ENCODE measurements around the gene ROBO2. TPM values are rescaled to one million over a fixed set of nuclear protein-coding genes. Genes with fewer than 3 reads are reported as not detected.
A peak's percentile ranks its signal among the peaks of the same experiment; 100 is the strongest.

ROBO2 gene
- total RNA-seq, 1 donor from 2014 or later = 330 TPM

DNA sequence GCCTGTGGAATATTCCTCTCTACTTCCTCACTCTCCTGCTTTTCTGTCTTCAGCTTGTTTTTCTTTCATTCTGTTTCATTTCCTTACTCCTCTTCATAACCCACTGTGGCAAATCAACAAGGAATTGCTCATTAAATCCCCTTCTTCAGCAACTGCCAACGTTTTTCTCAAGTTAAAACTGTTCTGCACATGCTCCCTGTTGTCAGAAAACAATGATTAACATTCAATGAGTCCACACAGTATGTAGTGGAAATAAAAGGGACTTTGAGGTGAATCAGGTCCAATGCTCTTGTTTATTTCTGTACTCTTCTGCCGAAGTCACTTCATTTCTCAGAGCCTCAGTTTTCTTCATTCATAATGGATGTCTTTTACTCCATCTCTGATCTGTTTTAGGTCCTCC is 11.9 kb upstream of the ROBO2 start:
- no peak for DNase-seq
- TF ChIP-seq, protein P1, sequence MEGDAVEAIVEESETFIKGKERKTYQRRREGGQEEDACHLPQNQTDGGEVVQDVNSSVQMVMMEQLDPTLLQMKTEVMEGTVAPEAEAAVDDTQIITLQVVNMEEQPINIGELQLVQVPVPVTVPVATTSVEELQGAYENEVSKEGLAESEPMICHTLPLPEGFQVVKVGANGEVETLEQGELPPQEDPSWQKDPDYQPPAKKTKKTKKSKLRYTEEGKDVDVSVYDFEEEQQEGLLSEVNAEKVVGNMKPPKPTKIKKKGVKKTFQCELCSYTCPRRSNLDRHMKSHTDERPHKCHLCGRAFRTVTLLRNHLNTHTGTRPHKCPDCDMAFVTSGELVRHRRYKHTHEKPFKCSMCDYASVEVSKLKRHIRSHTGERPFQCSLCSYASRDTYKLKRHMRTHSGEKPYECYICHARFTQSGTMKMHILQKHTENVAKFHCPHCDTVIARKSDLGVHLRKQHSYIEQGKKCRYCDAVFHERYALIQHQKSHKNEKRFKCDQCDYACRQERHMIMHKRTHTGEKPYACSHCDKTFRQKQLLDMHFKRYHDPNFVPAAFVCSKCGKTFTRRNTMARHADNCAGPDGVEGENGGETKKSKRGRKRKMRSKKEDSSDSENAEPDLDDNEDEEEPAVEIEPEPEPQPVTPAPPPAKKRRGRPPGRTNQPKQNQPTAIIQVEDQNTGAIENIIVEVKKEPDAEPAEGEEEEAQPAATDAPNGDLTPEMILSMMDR (IDR thresholded peaks at IDR 0.05; ENCODE audit: partially characterized antibody, unreplicated experiment) = no peak

DNA sequence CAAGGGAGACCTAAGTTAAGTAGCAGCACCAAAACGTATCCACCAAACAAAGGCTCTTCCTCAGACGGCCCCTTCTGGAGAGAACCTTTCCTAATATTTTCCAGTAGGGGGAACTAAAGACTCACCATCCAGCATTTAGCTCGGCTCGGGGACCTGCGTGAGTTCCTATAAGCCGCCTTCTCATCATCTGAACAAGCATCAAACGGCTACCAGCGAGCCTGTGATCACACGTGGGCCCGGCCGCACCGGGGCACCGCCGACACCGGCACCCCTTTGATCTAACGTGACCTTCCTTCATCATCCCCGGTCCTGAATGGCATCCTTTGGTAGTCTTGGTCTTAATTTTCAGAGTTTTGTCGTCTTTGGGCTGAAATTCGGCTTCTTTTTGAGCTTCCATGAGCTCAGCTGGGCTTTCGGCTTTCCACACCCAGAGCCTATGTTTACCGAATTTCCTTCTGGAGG is 1.4 kb upstream of the ROBO2 start:
- peak; percentile 77 for DNase-seq
- peaks cover 9% of the 10 kb centered on the region for H3K27me3 Mint-ChIP-seq (ENCODE audit: unreplicated experiment)
- peaks cover 4% of the 10 kb centered on the region for H3K4me1 Mint-ChIP-seq (ENCODE audit: low read depth, unreplicated experiment)
- TF ChIP-seq, protein P1 (IDR thresholded peaks at IDR 0.05; ENCODE audit: partially characterized antibody, unreplicated experiment) = peak; percentile 61
- H3K36me3 Mint-ChIP-seq (ENCODE audit: unreplicated experiment) = no peaks in the 10 kb centered on the region
- H3K27ac Mint-ChIP-seq (ENCODE audit: unreplicated experiment) = peak overlapping the region; percentile 94
- H3K9me3 Mint-ChIP-seq (ENCODE audit: unreplicated experiment) = peaks cover 11% of the 10 kb centered on the region
- peak overlapping the region; percentile 95 for H3K4me3 Mint-ChIP-seq (ENCODE audit: unreplicated experiment)

More for the DNA sequence above, 11.9 kb upstream of the ROBO2 start:
- no peak overlapping the region for H3K27ac Mint-ChIP-seq (ENCODE audit: unreplicated experiment)
- H3K27me3 Mint-ChIP-seq (ENCODE audit: unreplicated experiment) = no peaks in the 10 kb centered on the region
- peaks cover 4% of the 10 kb centered on the region for H3K4me1 Mint-ChIP-seq (ENCODE audit: low read depth, unreplicated experiment)
- no peak overlapping the region for H3K4me3 Mint-ChIP-seq (ENCODE audit: unreplicated experiment)
- no peaks in the 10 kb centered on the region for H3K9me3 Mint-ChIP-seq (ENCODE audit: unreplicated experiment)
- no peaks in the 10 kb centered on the region for H3K36me3 Mint-ChIP-seq (ENCODE audit: unreplicated experiment)

DNA sequence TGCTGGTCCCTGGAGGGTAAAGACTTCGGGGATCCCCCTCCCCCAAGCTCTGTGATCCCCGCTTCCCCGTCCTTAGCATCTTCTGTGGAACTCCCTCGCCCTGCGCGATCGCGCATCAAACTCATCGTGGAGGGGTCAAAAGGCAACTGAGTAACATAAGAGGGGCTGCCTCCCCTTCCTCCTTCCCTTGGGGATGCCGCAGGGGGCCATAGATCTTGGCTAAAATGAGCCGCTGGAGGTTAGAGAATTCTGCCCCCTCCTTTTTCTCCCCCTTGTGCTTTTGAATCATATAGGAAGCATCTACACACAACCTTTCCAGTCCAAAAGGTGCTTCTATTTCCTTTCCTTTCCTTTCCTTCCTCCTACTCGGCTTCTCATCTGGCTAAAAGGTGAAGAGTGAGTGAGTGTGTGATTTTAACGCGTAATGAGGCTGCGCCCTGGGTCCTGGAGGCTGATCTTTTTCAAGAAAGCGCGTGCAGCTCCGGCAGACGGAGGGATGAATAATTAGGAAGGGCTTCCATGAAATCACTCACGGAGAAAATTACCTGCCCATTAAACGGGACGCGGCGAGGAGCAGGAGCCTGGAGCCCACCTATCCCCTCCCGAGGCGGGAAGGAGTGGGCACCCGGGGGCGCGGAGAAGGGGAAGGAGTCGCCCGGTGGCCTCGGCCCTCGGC is 831 bp upstream of the ROBO2 start:
- TF ChIP-seq, protein P1 (IDR thresholded peaks at IDR 0.05; ENCODE audit: partially characterized antibody, unreplicated experiment) = no peak
- Mint-ChIP-seq H3K9me3 (ENCODE audit: unreplicated experiment) (peaks cover 11% of the 10 kb centered on the region), H3K36me3 (ENCODE audit: unreplicated experiment) (no peaks in the 10 kb centered on the region), H3K4me1 (ENCODE audit: low read depth, unreplicated experiment) (peaks cover 4% of the 10 kb centered on the region), H3K4me3 (ENCODE audit: unreplicated experiment) (peak overlapping the region; percentile 95), H3K27ac (ENCODE audit: unreplicated experiment) (peak overlapping the region; percentile 94), H3K27me3 (ENCODE audit: unreplicated experiment) (peaks cover 9% of the 10 kb centered on the region)
- DNase-seq = peak; percentile 36

DNA sequence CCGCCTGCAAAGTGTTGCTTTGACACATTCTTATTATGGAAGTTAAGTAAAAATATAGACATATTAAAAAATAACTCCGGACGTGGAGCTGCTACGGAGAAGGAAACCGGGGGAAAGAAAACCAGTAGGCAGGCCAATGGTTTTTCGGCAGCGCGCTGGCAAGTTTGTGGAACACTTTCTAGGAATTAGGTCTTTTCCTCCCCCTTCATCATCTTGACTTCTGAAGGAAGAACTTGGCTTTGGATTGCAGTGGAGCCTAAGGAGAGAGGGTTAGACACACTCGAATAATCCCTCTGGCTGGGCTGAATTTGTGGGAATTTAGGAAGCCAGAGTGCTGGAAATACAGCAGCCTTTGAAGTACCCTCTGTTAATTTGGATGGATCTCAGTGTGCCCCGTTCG is 317 bp downstream of the ROBO2 start:
- H3K36me3 Mint-ChIP-seq (ENCODE audit: unreplicated experiment) = no peaks in the 10 kb centered on the region
- peaks cover 11% of the 10 kb centered on the region for H3K9me3 Mint-ChIP-seq (ENCODE audit: unreplicated experiment)
- H3K27me3 Mint-ChIP-seq (ENCODE audit: unreplicated experiment) = peaks cover 9% of the 10 kb centered on the region
- H3K4me1 Mint-ChIP-seq (ENCODE audit: low read depth, unreplicated experiment) = peaks cover 5% of the 10 kb centered on the region
- H3K27ac Mint-ChIP-seq (ENCODE audit: unreplicated experiment) = peak overlapping the region; percentile 97
- DNase-seq = no peak
- H3K4me3 Mint-ChIP-seq (ENCODE audit: unreplicated experiment) = peak overlapping the region; percentile 99
- TF ChIP-seq, protein P1 (IDR thresholded peaks at IDR 0.05; ENCODE audit: partially characterized antibody, unreplicated experiment) = no peak
